ENCODE data around the gene TMEM14A.
"Not testable (repeated sequence)": the region's sequence is repeated elsewhere in the genome, so short reads cannot be mapped to it uniquely, and the experiment has no call there.

Gene TMEM14A

GRCh38 chr6:52670502-52671409, at the start of gene TMEM14A:
Gene TMEM14A, plus strand, starts transcription at chr6:52671113. Its CDS starts 5,990 bp downstream, at chr6:52677103.
- peak; percentile 96 for DNase-seq

- no peak for DNase-seq
Measured at GRCh38 chr6:52621631-52622030, 49.3 kb upstream of the TMEM14A start.

- DNase-seq, result no peak
Measured at GRCh38 chr6:52622810-52623209, 48.1 kb upstream of the TMEM14A start.

- no peak for DNase-seq
Measured at GRCh38 chr6:52632011-52632410, 38.9 kb upstream of the TMEM14A start.

GRCh38 chr6:52634211-52634610, 36.7 kb upstream of the TMEM14A start:
- no peak for DNase-seq

- no peak for DNase-seq
Measured at GRCh38 chr6:52635049-52635577, 35.8 kb upstream of the TMEM14A start.

GRCh38 chr6:52636830-52637229, 34.1 kb upstream of the TMEM14A start:
- DNase-seq, result no peak

- no peak for DNase-seq
Measured at GRCh38 chr6:52639493-52639892, 31.4 kb upstream of the TMEM14A start.

GRCh38 chr6:52640170-52640569, 30.7 kb upstream of the TMEM14A start:
- DNase-seq, result peak; percentile 69 to 79

GRCh38 chr6:52640916-52641315, 30.0 kb upstream of the TMEM14A start:
- peak in 1 of 2 experiments; percentile 14 for DNase-seq

GRCh38 chr6:52641388-52641787, 29.5 kb upstream of the TMEM14A start:
- DNase-seq, result no peak

GRCh38 chr6:52641826-52642225, 29.1 kb upstream of the TMEM14A start:
- DNase-seq, result peak; percentile 36 to 68

- no peak for DNase-seq
Measured at GRCh38 chr6:52642368-52642767, 28.5 kb upstream of the TMEM14A start.

GRCh38 chr6:52643158-52643557, 27.8 kb upstream of the TMEM14A start:
- no peak for DNase-seq

- DNase-seq, result no peak
Measured at GRCh38 chr6:52644253-52644652, 26.7 kb upstream of the TMEM14A start.

GRCh38 chr6:52645976-52646375, 24.9 kb upstream of the TMEM14A start:
- DNase-seq, result no peak

- DNase-seq, result no peak
Measured at GRCh38 chr6:52647199-52647598, 23.7 kb upstream of the TMEM14A start.

GRCh38 chr6:52649536-52650160, 21.3 kb upstream of the TMEM14A start:
- DNase-seq, result no peak

GRCh38 chr6:52650941-52651340, 20.0 kb upstream of the TMEM14A start:
- DNase-seq, result no peak

- DNase-seq, result no peak
Measured at GRCh38 chr6:52653151-52653550, 17.8 kb upstream of the TMEM14A start.

- no peak for DNase-seq
Measured at GRCh38 chr6:52654007-52654406, 16.9 kb upstream of the TMEM14A start.

GRCh38 chr6:52654592-52654991, 16.3 kb upstream of the TMEM14A start:
- DNase-seq, result no peak

GRCh38 chr6:52655941-52656340, 15.0 kb upstream of the TMEM14A start:
- not testable (repeated sequence) for DNase-seq

GRCh38 chr6:52657870-52658269, 13.0 kb upstream of the TMEM14A start:
- no peak for DNase-seq

Data from NCI-H2081 (cell line).